PC-3 (cell line): ENCODE results near the gene TP53INP2. TPM values are rescaled to one million over a fixed set of nuclear protein-coding genes. Genes with fewer than 3 reads are reported as not detected.

ENCODE experiments used
- ATAC-seq: fragments of 200-7000 bp; cut with Tn5 transposase; 2 replicates; pipeline ENCODE4 v1.9.1; 2020; ENCODE audit warnings: mild to moderate bottlenecking, moderate library complexity
- BruUV-seq: library from RNA; stranded (reverse); fragments of 400-500 nt; replicated peaks from 2 replicates; lab custom pipeline; 2021; lab: Mats Ljungman, UMichigan
- CTCF ChIA-PET: fragments of 300-600 bp; sonication (Branson Sonifier 250); formaldehyde crosslinking; loops from one replicate; lab custom pipeline; 2022; ENCODE audit warnings: antibody characterized with exemption; lab: Charles Lee
- POLR2A ChIA-PET: fragments of 300-600 bp; sonication (Branson Sonifier 250); formaldehyde crosslinking; loops from one replicate; lab custom pipeline; 2022; ENCODE audit warnings: antibody characterized with exemption; ENCODE audit not compliant: unreplicated experiment; lab: Charles Lee
- DNase-seq: peaks from one replicate; pipeline ENCODE4 v3.0.0-alpha.2; 2015
- H2AFZ ChIP-seq: fragments of 300-600 bp; sonication (generic); 2 replicates; pipeline ENCODE4 v1.6.0; 2016; ENCODE audit warnings: antibody characterized with exemption, low read length
- H3F3A ChIP-seq: fragments of 300-600 bp; sonication (generic); one replicate; pipeline ENCODE4 v1.6.0; 2017; ENCODE audit warnings: antibody characterized with exemption, low read length, control low read depth, mild to moderate bottlenecking; ENCODE audit not compliant: unreplicated experiment
- H3K27ac ChIP-seq: fragments of 300-600 bp; sonication (generic); 2 replicates; pipeline ENCODE4 v1.5.1; 2016; ENCODE audit warnings: mild to moderate bottlenecking, low read length
- H3K27me3 ChIP-seq: fragments of 300-600 bp; sonication (generic); 2 replicates; pipeline ENCODE4 v1.6.1; 2016; ENCODE audit warnings: low read length, mixed read lengths
- H3K36me3 ChIP-seq: fragments of 300-600 bp; sonication (generic); 2 replicates; pipeline ENCODE4 v1.6.1; 2016; ENCODE audit warnings: low read depth, mixed run types, low read length, mixed read lengths
- H3K4me1 ChIP-seq: fragments of 300-600 bp; sonication (generic); 2 replicates; pipeline ENCODE4 v1.5.1; 2016; ENCODE audit warnings: low read length; ENCODE audit not compliant: insufficient read depth
- H3K4me2 ChIP-seq: fragments of 300-600 bp; sonication (generic); 2 replicates; pipeline ENCODE4 v1.6.0; 2016; ENCODE audit warnings: low read length
- H3K4me3 ChIP-seq: fragments of 300-600 bp; sonication (generic); 2 replicates; pipeline ENCODE4 v1.5.1; 2016; ENCODE audit warnings: mild to moderate bottlenecking, low read length, mixed read lengths
- H3K79me2 ChIP-seq: fragments of 300-600 bp; sonication (generic); 2 replicates; pipeline ENCODE4 v1.6.1; 2017; ENCODE audit warnings: low read length, mixed read lengths
- H3K9ac ChIP-seq: fragments of 300-600 bp; sonication (generic); 2 replicates; pipeline ENCODE4 v1.6.0; 2016; ENCODE audit warnings: mild to moderate bottlenecking, low read length
- H3K9me2 ChIP-seq: fragments of 300-600 bp; sonication (generic); replicated peaks from 2 replicates; pipeline ENCODE4 v1.6.1; 2016; ENCODE audit warnings: mixed run types, low read length, mixed read lengths
- H3K9me3 ChIP-seq: fragments of 300-600 bp; sonication (generic); 2 replicates; pipeline ENCODE4 v1.6.1; 2016; ENCODE audit warnings: low read length, mixed read lengths
- H4K20me1 ChIP-seq: fragments of 300-600 bp; sonication (generic); 2 replicates; pipeline ENCODE4 v1.6.1; 2016; ENCODE audit warnings: low read length, mixed read lengths
- CTCF ChIP-seq: fragments of 300-600 bp; sonication (generic); conservative IDR thresholded peaks from 2 replicates; pipeline ENCODE4 v1.5.1; 2017; ENCODE audit warnings: antibody characterized with exemption, low read depth, mild to moderate bottlenecking, low read length
- EZH2 ChIP-seq: fragments of 300-600 bp; sonication (generic); IDR thresholded peaks from one replicate; pipeline ENCODE4 v1.6.1; 2017; ENCODE audit warnings: antibody characterized with exemption, mild to moderate bottlenecking, low read length; ENCODE audit not compliant: unreplicated experiment
- EZH2phosphoT487 ChIP-seq: fragments of 300-600 bp; sonication (generic); IDR thresholded peaks from 2 replicates; pipeline ENCODE4 v1.6.1; 2018; ENCODE audit warnings: mild to moderate bottlenecking, antibody characterized with exemption, low read length, borderline replicate concordance
- intact Hi-C: fragments of 100-400 bp; cut with micrococcal nuclease; formaldehyde crosslinking; loops from 2 replicates; pipeline ENCODE4 v1.9.0; 2023
- total RNA-seq: library from RNA; depleted of rRNA; stranded (reverse); fragments of >200 nt; gene quantifications from 2 replicates; pipeline ENCODE4 v1.2.3, GENCODE V29; 2014

Gene TP53INP2
- total RNA-seq, 1 experiment from 2014 or later: 2.1 TPM

- ChIA-PET CTCF (no interaction called here), POLR2A (no interaction called here)
- no peaks in the 10 kb centered on the region for H3K9me3 ChIP-seq
- H2AFZ ChIP-seq: no peak overlapping the region
- TF ChIP-seq CTCF: no peak
- TF ChIP-seq EZH2phosphoT487: no peak
- TF ChIP-seq EZH2: no peak
- no peak overlapping the region for H3K27ac ChIP-seq
- BruUV-seq: no TSS peak
- no peaks in the 10 kb centered on the region for H4K20me1 ChIP-seq
- no peak overlapping the region for H3K4me2 ChIP-seq
- no peak for DNase-seq
- H3K27me3 ChIP-seq: no peaks in the 10 kb centered on the region
- H3F3A ChIP-seq: no peaks in the 10 kb centered on the region
- H3K9ac ChIP-seq: no peak overlapping the region
- H3K9me2 ChIP-seq: no peaks in the 10 kb centered on the region
- no peak overlapping the region for H3K4me3 ChIP-seq
- intact Hi-C loops: no loop called here
- no peaks in the 10 kb centered on the region for H3K4me1 ChIP-seq
- no peaks in the 10 kb centered on the region for H3K79me2 ChIP-seq
- ATAC-seq: no peak
- H3K36me3 ChIP-seq: peaks cover 39% of the 10 kb centered on the region
These were observed 38.9 kb downstream of the TP53INP2 start for GRCh38 chr20:34743039-34743438.

- H2AFZ ChIP-seq: no peak overlapping the region
- CTCF ChIA-PET: no interaction called here
- H3F3A ChIP-seq: no peaks in the 10 kb centered on the region
- no peaks in the 10 kb centered on the region for H3K27me3 ChIP-seq
- no peak overlapping the region for H3K9ac ChIP-seq
- intact Hi-C loops: no loop called here
- no peak overlapping the region for H3K27ac ChIP-seq
- H4K20me1 ChIP-seq: no peaks in the 10 kb centered on the region
- no peak overlapping the region for H3K4me3 ChIP-seq
- POLR2A ChIA-PET: no interaction called here
- H3K4me2 ChIP-seq: no peak overlapping the region
- no peaks in the 10 kb centered on the region for H3K9me3 ChIP-seq
- peaks cover 46% of the 10 kb centered on the region for H3K36me3 ChIP-seq
- H3K9me2 ChIP-seq: no peaks in the 10 kb centered on the region
- no peak for TF ChIP-seq EZH2
- no peak for TF ChIP-seq EZH2phosphoT487
- no peak for TF ChIP-seq CTCF
- H3K79me2 ChIP-seq: no peaks in the 10 kb centered on the region
- no TSS peak for BruUV-seq
- H3K4me1 ChIP-seq: no peaks in the 10 kb centered on the region
- ATAC-seq (no peak), DNase-seq (no peak)
These were observed 40.2 kb downstream of the TP53INP2 start for GRCh38 chr20:34744340-34744739.

- no peaks in the 10 kb centered on the region for H3K27me3 ChIP-seq
- no peaks in the 10 kb centered on the region for H3K79me2 ChIP-seq
- H3K36me3 ChIP-seq: peaks cover 51% of the 10 kb centered on the region
- ChIA-PET POLR2A (no interaction called here), CTCF (no interaction called here)
- H4K20me1 ChIP-seq: no peaks in the 10 kb centered on the region
- H3K4me3 ChIP-seq: no peak overlapping the region
- TF ChIP-seq EZH2phosphoT487: no peak
- no peak for TF ChIP-seq EZH2
- no peak for TF ChIP-seq CTCF
- no TSS peak for BruUV-seq
- H2AFZ ChIP-seq: no peak overlapping the region
- no peaks in the 10 kb centered on the region for H3K4me1 ChIP-seq
- intact Hi-C loops: no loop called here
- no peak overlapping the region for H3K27ac ChIP-seq
- DNase-seq (no peak), ATAC-seq (no peak)
- no peak overlapping the region for H3K9ac ChIP-seq
- H3K9me3 ChIP-seq: no peaks in the 10 kb centered on the region
- H3K9me2 ChIP-seq: no peaks in the 10 kb centered on the region
- no peaks in the 10 kb centered on the region for H3F3A ChIP-seq
- no peak overlapping the region for H3K4me2 ChIP-seq
These were observed 40.7 kb downstream of the TP53INP2 start for GRCh38 chr20:34744847-34745246.
